ENCODE measurements around the gene PCCB.

The PCCB gene

DNA sequence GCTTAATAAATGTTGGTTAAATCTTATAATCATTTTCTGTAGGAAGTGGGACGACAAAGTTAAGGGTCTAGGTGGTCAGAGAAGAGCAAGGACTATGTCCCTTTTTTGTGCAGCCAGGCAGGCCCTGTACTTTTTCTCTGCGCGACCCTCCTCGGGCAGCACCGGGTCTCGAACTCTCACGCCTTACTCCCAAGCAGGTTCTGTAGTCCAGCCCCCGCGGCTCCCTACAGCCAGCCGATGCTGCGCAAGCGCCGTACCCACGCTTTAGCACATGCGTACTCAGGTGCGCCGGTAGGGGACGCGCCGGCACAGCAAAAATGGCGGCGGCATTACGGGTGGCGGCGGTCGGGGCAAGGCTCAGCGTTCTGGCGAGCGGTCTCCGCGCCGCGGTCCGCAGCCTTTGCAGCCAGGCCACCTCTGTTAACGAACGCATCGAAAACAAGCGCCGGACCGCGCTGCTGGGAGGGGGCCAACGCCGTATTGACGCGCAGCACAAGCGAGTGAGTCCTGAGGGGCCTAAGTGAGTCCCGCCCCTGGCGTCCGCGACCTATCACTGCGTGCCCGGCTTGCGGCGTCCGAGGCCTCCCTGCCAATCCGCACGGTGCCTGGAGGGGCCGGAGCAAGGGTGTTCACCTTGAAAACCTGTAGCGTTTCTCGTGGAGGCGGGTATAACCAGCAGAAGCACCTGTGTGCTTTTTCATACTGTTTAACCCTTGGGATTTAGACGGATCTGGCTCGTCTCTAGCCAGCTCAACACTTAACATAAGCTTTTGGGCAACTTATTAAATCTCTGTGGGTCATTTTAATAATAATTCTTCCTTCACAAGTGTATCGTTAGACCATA lies at the start of gene PCCB:
PCCB (plus strand) TSS at position 282 of the 844 bp plus-strand sequence; CDS start at position 318, 36 bp downstream.
- peak; percentile 80 for DNase-seq (ENCODE audit: low read depth)

- DNase-seq (ENCODE audit: low read depth) = no peak
Observed at GRCh38 chr3:136207489-136208115, 42.5 kb upstream of the PCCB start.

DNA sequence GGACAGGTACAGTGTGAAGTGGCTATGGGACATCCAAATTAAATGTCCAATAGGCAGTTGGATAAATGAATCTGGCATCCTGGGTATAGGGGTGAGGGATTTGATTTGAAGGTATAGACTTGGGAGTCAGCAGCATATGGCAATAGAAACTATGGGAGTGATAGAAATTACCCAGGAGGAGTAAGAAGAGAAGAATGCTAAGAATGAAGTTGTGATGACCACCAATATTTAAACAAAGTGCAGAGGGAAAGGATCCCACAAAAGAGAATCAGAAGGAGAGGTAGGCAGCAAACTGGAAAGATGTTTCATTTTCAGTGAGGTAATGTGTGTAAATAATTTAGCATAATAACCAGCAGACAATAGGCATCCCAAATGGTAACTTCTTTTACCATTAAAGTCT lies 40.2 kb upstream of the PCCB start:
- DNase-seq (ENCODE audit: low read depth) = no peak

GRCh38 chr3:136211547-136211946 lies 38.6 kb upstream of the PCCB start:
- no peak for DNase-seq (ENCODE audit: low read depth)

GRCh38 chr3:136222746-136223145 lies 27.4 kb upstream of the PCCB start:
- peak; percentile 20 for DNase-seq (ENCODE audit: low read depth)

GRCh38 chr3:136232413-136232812 lies 17.7 kb upstream of the PCCB start:
- no peak for DNase-seq (ENCODE audit: low read depth)

GRCh38 chr3:136235545-136235944 lies 14.6 kb upstream of the PCCB start:
- DNase-seq (ENCODE audit: low read depth) = no peak

- no peak for DNase-seq (ENCODE audit: low read depth)
Observed at GRCh38 chr3:136236109-136236508, 14.0 kb upstream of the PCCB start.

DNA sequence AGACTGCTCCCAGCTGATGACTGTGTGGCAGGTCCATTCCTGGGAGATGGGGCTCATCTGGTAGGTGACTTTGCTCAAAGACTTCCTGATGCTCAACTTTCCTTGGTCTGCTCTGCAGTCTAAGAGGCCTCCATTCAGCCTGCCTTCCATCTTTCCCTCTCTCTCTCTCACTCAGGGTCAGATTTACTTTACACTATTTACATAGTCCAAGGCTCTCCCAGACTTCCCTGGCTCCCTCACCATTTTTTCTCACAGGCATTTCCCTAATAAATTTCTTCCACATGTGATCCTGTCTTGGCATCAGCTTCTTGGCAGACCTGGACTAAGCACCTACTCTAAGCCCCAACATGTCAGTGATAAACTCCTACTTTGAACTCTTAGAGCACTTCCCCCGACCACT lies 13.0 kb upstream of the PCCB start:
- DNase-seq (ENCODE audit: low read depth) = no peak

DNA sequence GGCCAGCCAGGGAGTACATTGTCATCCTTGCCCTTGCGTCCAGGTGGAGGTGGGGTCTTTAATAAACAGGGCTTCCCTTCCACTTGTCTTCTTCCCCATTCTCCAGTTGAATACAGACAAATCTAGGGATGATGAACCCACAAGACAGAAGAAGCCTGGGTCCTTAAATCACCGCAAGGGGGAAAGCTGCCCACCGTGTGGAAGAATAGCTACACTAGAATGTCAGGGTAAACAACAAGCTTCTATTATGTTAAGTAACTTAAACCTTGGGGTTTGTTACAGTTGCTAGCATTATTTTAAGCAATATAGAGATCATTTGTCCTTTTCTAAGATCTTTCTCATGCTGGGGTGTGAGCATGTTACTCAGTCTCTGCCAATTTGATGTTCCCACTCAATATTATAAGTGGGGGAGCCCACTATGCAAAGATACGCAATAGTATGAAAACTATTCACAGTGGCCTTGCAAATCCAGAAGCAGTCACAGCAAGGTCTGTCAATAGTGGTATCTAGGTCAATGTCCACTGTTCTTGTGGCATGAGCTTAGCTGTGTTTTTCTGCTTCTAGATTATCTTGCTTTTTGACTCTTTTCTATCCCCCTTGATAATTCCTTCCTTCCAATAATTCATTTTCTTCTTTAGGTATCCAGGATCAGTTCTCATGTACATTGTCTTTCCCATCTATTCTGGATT lies 12.0 kb upstream of the PCCB start:
- no peak for DNase-seq (ENCODE audit: low read depth)

GRCh38 chr3:136239094-136239493 lies 11.0 kb upstream of the PCCB start:
- no peak for DNase-seq (ENCODE audit: low read depth)

DNA sequence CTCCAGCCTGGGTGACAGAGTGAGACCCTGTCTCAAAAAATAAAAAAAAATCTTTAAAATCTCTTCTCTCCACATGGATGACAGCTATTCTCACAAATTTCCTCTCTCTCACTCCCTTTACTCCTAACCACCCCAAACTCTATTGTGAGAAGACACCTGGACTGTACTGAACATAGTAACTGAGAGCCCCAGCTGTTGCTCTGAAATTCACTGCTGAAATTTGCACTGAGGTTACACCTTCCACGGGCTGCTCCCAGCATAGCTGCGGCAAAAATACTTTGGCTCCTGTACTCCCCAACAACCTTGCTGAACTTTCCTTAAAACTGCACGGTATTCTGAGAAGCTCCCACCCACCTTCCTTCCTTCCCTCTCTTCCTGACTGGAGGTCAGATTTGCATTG lies 4.4 kb upstream of the PCCB start:
- no peak for DNase-seq (ENCODE audit: low read depth)

DNA sequence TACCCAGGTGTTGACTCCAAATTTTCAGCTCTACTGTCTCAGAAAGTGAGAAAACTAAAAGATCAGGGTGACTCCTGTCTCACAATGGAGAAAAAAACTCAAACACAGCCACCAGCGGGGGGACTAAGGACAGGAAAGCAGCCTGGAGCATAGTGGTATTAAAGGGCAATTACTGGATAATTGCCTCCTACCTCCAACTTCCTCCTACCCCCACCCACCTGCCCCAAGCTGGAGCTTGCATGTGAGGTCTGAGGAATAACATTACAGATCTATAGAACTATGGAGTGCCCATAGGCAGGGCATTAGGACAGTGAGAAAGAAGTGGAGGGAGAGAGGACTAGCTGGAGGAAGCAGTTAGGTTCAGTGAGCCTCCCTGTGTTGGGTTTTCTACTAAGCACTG lies 2.7 kb upstream of the PCCB start:
- DNase-seq (ENCODE audit: low read depth) = no peak

DNA sequence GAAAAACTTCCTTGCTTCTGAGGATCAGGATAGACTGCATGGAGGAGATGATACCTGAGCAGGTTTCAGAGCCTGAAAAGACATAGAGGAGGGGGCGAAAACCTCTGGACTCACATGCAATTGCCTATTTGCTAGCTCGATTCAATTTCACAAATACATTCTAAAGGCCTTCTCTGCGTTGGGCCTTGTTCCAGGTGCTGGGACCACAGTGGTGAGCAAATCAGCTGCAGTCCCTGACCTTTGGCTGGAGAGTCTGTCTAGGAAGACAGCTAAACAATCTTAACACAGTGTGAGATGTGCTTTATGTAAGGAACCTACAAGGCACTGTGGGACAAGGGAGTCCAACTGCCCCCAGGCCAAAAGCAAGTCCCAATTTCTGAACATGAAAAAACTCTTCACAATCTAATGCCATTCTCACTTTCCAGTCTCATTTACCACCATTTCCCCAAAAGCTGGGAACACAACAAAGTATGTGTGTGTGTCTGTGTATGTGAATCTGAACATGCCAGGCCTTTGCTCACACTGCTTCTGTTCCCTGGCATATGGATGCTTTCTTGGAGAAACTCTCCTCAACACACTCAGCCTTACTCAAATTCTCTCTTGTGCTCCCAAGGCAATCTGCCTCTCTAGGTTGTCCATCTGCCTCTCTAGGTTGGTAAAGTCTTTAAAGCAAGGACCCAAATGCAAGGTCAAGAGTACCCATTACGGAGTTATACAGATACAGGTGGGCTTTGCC lies 2.1 kb upstream of the PCCB start:
- no peak for DNase-seq (ENCODE audit: low read depth)

GRCh38 chr3:136249091-136249490 lies 1.0 kb upstream of the PCCB start:
- no peak for DNase-seq (ENCODE audit: low read depth)

DNA sequence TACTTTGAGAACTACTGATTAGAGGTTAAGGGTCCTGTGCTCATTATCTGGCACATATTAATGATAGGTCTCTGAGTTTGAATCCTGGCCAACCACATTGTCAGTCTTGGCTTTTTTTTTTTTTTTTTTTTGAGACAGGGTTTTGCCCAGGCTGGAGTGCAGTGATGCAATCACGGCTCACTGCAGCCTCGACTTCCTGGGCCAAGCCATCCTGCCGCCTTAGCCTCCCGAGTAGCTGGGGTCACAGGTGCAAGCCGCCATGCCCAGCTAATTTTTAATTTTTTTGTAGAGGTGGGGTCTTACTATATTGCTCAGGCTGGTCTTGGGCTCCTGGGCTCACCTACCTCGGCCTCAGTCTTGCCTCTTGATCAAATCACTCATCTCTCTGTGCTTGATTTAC lies 547 bp upstream of the PCCB start:
- DNase-seq (ENCODE audit: low read depth) = no peak

GRCh38 chr3:136250903-136251460 lies 842 bp downstream of the PCCB start:
- DNase-seq (ENCODE audit: low read depth) = no peak

DNA sequence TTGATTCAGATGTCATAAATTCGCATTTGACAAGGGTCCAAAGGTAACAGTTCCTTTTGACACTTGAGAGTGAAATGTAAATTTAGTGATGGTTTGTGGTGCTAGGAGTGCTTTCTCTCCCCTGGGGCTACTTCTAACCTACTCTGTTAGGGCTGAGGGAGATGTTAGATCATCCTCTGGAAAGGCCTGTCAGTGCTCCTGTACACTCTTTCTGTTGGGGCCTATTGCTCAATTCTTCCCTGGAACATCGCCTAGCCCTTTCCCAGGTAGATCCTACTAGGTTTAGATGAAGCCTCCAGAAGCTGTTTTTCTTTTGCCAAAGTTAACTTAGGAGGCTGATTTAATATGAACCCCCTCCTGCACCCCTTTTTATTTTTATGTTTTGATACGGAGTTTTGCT lies 1.4 kb downstream of the PCCB start:
- no peak for DNase-seq (ENCODE audit: low read depth)

DNA sequence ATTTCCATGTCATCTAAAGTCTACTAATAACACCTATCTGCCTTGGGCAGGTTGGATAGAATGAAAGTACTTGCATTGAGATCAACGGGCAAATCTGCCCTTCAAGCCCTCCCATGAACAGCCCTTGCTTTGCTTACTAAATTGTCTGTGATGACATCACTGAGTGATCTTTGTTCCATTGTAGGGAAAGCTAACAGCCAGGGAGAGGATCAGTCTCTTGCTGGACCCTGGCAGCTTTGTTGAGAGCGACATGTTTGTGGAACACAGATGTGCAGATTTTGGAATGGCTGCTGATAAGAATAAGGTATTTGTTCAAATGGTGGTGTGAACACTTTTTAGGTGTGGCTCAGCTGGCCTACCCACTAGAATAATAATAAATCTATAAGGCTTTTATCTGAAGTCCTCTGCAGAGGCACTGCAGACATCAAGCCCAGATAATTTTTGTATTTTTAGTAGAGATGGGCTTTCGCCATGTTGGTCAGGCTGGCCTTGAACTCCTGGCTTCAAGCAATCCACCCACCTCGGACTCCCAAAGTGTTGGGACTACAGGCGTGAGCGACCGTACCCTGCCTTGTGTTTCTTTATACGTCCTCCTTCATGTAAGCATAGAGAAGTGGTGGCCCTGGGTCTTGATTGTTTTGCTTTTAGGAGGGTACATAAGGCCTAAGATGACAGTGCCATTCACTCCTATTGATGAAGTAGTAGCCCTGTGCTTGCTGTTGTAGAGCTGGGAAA lies 5.7 kb downstream of the PCCB start:
- no peak for DNase-seq (ENCODE audit: low read depth)

- DNase-seq (ENCODE audit: low read depth) = no peak
Observed at GRCh38 chr3:136258199-136258598, 8.1 kb downstream of the PCCB start.

DNA sequence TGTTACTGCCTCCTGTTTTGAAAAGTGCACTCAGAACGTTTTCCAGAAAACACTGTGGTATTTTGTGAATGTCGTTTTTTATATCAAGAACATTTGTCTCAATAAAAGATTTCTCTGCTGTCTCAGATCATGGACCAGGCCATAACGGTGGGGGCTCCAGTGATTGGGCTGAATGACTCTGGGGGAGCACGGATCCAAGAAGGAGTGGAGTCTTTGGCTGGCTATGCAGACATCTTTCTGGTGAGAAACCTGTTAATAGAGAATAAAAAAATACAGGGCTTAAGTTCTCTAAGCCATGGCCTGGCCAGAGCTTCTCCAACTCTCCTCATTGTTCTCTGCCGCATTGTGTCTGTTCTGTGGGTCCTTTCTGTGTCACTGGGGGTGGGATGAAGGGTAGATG lies 11.7 kb downstream of the PCCB start:
- DNase-seq (ENCODE audit: low read depth) = no peak

Measured in HS-5 (cell line).